Brain microvascular endothelial cell (primary cell): Measurements from ENCODE around the gene ST7.
A peak's percentile ranks its signal among the peaks of the same experiment; 100 is the strongest.

Source experiments
- DNase-seq: peaks from one replicate; pipeline ENCODE4 v3.0.0-alpha.2; 2020
- H3K27ac ChIP-seq: fragments of 250-450 bp; sonication (Bioruptor Pico); 2 replicates; pipeline ENCODE4 v1.5.1; 2020; ENCODE audit warnings: mild to moderate bottlenecking, moderate library complexity
- H3K27me3 ChIP-seq: fragments of 250-450 bp; sonication (Bioruptor Pico); replicated peaks from 2 replicates; pipeline ENCODE4 v1.5.1; 2020; ENCODE audit warnings: mild to moderate bottlenecking
- H3K36me3 ChIP-seq: fragments of 250-450 bp; sonication (Bioruptor Pico); replicated peaks from 2 replicates; pipeline ENCODE4 v1.5.1; 2020; ENCODE audit warnings: mild to moderate bottlenecking
- H3K4me3 ChIP-seq: 2 replicates; pipeline ENCODE4 v1.5.1; 2011; ENCODE audit warnings: low read depth, mild to moderate bottlenecking, control low read depth, low read length, moderate library complexity
- in situ Hi-C: cut with HindIII; loops from 2 replicates; pipeline ENCODE4 v1.10.0; 2017; ENCODE audit warnings: low sequenced_read_pairs, low pct_ligation_motif_present
- TF ChIP-seq, protein P1 (sequence below): IDR thresholded peaks from 2 replicates; pipeline ENCODE4 v1.5.1; 2011; ENCODE audit warnings: low read depth, mild to moderate bottlenecking, moderate library complexity, low read length, control low read depth, inconsistent platforms; ENCODE audit errors: missing control alignments

The ST7 gene

DNA sequence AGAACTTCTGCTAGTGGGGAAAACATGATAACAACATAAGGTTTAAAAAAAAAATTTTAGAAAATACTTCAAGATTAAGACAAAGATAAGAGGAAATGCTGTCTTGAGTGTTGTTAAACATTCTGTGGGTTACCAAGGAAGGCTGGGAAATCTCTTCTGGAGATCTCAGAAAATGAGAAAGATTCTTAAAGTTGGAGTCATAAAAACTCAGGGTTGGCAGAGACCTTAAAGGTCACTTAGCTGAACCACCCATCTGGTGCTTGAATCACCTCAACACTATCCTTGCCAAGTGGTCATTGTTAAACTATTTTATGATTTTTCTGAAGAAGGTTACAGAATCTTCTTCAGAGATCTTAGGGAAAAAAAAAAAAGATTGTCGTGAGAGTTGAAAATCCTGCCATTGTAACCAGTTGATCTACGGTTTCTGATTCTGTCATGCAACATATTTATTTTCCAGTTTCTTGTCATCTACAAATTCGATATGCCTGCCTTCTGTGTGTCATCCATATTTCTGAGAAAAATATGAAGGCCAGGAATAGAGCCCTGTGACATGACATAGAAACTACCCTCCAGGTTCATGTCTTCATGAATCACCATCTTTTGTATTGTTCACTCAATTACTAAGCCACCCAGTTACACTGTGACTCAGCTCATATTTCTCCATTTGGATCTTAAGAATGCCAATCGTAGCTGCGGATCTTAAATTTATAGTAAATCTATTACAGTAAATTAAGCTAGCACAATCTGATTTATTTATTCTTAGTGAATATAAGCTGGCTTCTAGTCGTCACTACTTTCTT, 179.2 kb downstream of the ST7 start:
- Histone ChIP-seq H3K36me3 (no peaks in the 10 kb centered on the region), H3K4me3 (no peak overlapping the region), H3K27ac (peak overlapping the region; percentile 96), H3K27me3 (no peaks in the 10 kb centered on the region)
- DNase-seq: peak; percentile 90
- TF ChIP-seq, protein P1, sequence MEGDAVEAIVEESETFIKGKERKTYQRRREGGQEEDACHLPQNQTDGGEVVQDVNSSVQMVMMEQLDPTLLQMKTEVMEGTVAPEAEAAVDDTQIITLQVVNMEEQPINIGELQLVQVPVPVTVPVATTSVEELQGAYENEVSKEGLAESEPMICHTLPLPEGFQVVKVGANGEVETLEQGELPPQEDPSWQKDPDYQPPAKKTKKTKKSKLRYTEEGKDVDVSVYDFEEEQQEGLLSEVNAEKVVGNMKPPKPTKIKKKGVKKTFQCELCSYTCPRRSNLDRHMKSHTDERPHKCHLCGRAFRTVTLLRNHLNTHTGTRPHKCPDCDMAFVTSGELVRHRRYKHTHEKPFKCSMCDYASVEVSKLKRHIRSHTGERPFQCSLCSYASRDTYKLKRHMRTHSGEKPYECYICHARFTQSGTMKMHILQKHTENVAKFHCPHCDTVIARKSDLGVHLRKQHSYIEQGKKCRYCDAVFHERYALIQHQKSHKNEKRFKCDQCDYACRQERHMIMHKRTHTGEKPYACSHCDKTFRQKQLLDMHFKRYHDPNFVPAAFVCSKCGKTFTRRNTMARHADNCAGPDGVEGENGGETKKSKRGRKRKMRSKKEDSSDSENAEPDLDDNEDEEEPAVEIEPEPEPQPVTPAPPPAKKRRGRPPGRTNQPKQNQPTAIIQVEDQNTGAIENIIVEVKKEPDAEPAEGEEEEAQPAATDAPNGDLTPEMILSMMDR: no peak
- in situ Hi-C loops: no loop called here

DNA sequence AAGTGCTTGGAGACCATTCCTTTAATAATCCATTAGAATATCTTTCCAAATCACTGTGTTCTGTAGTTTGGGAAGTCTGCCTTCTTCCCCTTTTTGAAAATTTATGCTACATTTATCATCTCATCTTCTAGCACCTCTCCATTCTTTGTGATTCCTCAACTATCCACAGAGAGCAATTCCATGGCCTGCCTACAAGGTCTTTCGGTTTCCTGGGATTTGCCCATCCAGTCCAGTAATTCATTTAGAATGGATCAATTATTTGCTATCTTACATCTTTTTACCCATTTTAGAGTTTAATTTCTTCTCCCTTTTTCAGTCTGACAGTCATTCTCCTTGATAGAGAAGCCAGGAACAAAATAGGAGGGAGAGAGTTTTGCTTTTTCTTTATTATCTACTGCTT, 179.8 kb downstream of the ST7 start:
- no peak for DNase-seq
- Histone ChIP-seq H3K27ac (peak overlapping the region; percentile 96), H3K36me3 (no peaks in the 10 kb centered on the region), H3K27me3 (no peaks in the 10 kb centered on the region), H3K4me3 (no peak overlapping the region)
- in situ Hi-C loops: no loop called here
- TF ChIP-seq, protein P1: no peak

DNA sequence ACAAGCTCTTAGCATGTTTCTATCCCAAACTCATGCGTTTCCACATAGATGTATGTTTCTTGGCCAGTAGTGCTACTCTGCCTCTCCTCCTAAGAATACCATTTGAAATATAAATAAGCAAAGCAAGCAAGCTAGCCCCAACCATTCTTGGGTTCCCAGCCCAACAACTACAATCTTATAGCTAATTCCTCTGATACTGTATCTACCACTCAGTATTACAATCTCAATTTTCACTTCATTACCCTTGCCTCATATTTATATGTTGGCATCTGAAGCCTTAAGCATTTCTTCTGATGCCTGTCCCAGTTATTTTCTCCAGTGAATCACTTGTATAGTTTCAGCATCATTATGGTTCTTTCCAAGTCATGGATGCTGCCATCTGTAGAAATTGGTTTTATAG, 181.1 kb downstream of the ST7 start:
- Histone ChIP-seq H3K27ac (no peak overlapping the region), H3K27me3 (no peaks in the 10 kb centered on the region), H3K4me3 (no peak overlapping the region), H3K36me3 (no peaks in the 10 kb centered on the region)
- TF ChIP-seq, protein P1: no peak
- in situ Hi-C loops: no loop called here
- no peak for DNase-seq

DNA sequence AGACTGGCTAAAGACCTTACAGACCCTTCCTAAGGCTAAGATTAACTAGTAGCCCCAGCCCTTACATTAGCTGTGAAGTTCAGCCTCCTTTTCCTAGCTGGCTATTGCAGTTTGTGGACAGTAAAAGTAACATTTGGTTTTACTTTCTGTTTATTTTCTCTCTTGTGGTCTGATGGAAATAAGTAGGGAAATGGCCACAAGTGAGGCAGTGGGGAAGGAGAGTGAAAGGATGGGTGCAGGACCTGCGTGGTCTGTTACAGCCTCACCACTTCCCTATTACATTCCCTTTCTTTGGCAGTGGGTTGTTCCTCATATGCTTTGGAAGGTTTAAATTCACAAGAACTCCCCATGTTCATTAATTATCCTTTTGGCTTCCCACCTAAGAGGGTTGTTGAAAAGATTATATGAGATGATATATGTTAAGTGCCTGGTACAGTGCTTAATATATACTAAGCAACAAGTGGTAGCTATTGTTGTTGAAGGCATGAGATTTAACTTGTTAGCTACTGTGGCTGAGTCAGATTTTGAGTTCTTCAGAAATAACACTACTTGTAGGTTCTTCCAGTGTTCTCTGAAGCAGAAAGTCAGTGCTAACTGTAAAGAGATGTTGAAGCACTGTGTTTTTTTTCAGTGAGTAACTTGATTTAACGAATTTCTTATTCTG, 181.7 kb downstream of the ST7 start:
- DNase-seq: no peak
- Histone ChIP-seq H3K27me3 (no peaks in the 10 kb centered on the region), H3K4me3 (no peak overlapping the region), H3K27ac (no peak overlapping the region), H3K36me3 (no peaks in the 10 kb centered on the region)
- TF ChIP-seq, protein P1: no peak
- in situ Hi-C loops: no loop called here

DNA sequence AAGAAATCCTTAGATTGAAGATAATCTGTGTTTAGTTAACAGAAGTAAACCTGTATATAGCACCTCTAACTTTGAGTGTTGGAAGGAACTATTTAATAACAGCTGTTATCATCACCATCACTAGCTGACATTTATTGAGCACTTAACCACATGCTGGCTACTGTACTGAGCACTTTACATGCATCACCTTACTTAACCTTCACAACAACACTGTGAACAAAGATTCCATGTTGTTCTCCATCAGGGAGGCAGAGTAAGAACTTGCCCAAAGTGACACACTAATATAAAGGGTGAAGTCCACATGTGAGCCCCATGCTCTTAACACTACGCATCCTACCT, 182.2 kb downstream of the ST7 start:
- Histone ChIP-seq H3K27ac (no peak overlapping the region), H3K27me3 (no peaks in the 10 kb centered on the region), H3K4me3 (no peak overlapping the region), H3K36me3 (no peaks in the 10 kb centered on the region)
- TF ChIP-seq, protein P1: no peak
- in situ Hi-C loops: no loop called here
- DNase-seq: no peak

DNA sequence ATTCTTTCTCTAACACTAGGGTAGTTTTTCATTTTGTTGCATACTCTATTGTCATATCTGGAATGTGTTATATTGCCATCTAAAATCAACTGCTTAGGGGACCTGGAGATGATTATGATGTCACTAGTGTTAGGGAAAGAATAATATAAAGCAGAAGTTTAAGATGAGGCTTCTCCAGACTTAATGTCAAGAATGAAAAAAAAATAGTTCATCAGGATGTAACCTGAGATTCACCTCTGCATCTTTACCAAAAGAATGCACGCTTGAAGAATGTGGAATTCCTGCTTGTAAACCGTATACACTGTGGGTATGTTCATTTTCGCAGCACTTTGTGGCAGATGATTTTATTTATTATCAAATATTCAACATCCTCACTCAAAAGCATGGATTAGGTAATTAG, 184.6 kb downstream of the ST7 start:
- in situ Hi-C loops: no loop called here
- H3K4me3 ChIP-seq: no peak overlapping the region
- H3K36me3 ChIP-seq: no peaks in the 10 kb centered on the region
- H3K27ac ChIP-seq: no peak overlapping the region
- TF ChIP-seq, protein P1: no peak
- H3K27me3 ChIP-seq: no peaks in the 10 kb centered on the region
- DNase-seq: no peak
